GM15510 (cell line): ENCODE results near the gene PLVAP.

Experiments used
- POLR2A ChIP-seq: IDR thresholded peaks from 3 replicates; pipeline ENCODE4 v1.6.1; 2011; ENCODE audit warnings: borderline replicate concordance; ENCODE audit not compliant: insufficient read length; ENCODE audit errors: extremely low read depth

PLVAP gene

DNA sequence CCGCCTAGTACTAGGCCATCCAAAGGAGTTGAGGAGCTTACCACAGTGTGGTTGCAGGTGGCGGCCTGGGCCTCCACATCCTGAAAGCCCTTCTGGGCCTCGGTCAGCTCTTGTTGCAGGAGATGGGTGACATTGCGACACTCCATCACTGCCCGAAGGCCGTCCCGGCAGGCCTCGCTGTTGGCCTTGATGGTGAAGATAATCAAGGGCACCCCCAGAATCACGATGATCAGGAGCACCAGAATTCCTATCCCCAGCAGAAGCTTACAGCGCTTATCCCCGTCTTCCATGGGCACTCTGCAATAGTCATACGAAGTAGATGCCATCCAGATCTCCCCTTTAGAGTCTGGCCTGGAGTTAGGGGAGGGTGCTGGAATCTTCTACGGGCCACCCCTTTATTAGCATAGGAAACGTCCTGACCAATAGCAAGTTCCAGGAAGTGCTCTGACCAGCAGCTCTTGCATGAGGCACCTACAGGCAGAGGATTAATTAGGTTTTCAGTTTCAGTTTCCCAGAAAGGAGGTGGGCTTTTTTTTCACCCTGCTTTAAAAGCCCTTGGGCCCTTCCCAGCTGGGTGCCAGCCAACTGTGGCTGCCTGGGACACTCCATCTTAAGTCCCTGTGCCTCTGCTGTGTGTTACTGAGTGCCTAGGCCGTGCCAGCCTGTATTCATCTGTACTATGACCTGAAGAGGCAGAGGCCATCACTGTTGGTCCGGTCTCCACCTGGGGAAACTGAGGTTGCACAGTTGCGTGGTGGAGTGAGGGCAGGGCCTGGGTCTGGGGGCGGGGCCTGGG lies 28.3 kb upstream of the PLVAP start, which contains the start of gene BST2:
Gene BST2 (minus strand): TSS at position 381 of the 796 bp plus-strand sequence. CDS start 55 bp downstream, at position 326.
- peak; percentile 75 for TF ChIP-seq POLR2A

GRCh38 chr19:17404621-17405249 lies 27.6 kb upstream of the PLVAP start:
- no peak for TF ChIP-seq POLR2A

- TF ChIP-seq POLR2A = no peak
Measured at GRCh38 chr19:17404015-17404414, 26.9 kb upstream of the PLVAP start.

DNA sequence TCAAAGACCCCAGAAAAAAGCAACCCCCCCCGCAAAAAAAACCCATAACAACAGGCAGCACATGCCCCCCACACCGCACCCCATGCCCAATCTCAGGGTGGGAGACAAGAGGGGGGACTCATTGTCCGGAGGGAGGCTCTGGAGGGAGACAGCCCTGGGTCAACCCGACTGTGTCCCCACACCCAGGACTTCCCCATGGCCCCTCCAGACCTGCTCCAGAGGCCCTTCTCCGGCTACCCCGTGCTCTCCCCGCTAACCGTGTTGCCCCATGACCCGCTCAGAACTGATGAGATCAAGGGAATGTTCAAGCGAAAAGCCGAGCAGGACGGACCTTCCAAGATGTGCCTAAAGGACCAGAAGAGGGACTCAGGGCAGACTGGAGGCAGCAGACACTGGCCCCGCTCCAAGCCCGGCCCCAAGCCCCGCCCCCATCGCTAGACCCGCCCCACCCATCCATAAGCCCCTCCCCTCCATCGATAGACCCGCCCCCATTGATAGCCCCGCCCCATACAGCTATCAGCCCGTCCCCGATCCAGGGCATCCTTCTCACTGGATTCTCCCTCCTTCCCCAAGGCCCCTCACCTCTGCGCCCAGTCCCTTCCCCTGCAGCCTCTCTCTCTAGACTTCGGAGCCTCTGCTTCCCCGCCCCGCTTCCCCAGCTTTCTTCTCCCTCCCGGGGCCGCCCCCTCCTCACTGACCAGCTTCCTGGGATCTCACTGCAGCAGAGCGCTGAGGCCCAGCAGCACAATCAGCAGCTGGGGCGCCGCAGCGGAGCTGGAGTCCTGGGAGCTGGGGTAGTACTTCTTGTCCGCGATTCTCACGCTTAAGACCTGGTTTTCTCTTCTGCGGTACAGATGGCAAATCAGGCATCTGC lies 26.1 kb upstream of the PLVAP start:
- TF ChIP-seq POLR2A = no peak

- TF ChIP-seq POLR2A = no peak
Measured at GRCh38 chr19:17401628-17402027, 24.5 kb upstream of the PLVAP start.

DNA sequence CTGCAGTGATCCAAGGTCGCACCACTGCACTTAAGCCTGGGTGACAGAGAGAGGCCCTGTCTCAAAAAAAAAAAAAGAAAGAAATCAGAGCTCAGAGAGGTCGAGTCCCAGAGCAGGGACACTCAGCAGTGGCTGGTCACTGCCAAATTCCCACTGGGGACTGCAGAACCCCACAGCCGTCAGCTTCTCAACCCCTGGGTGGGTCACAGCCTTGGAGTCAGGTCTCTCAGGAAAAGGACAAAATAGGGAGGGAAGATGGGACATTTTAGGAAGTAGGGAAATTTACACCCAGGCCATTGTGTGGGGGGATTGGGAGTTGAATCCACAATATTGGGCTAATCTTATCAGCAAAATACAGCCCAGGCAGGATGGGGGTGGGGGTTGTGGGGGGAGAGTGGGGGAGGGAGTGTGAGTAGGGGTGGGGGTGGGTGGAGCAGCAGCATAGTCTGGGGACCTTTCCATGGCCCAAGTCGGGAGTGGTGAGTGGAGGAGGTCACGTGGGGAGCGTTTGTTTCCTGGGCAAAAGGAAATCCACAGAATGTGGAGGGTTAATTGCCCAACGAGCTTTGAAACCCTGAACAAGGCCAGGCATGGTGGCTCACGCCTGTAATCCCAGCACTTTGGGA lies 21.9 kb upstream of the PLVAP start:
- no peak for TF ChIP-seq POLR2A

GRCh38 chr19:17394891-17395415 lies 17.8 kb upstream of the PLVAP start:
- peak; percentile 18 for TF ChIP-seq POLR2A

GRCh38 chr19:17393914-17394313 lies 16.8 kb upstream of the PLVAP start, which contains the start of gene CCDC194:
Gene CCDC194, minus strand, starts transcription at chr19:17394196. Its CDS starts 38 bp downstream, at chr19:17394158.
- peak; percentile 18 for TF ChIP-seq POLR2A

DNA sequence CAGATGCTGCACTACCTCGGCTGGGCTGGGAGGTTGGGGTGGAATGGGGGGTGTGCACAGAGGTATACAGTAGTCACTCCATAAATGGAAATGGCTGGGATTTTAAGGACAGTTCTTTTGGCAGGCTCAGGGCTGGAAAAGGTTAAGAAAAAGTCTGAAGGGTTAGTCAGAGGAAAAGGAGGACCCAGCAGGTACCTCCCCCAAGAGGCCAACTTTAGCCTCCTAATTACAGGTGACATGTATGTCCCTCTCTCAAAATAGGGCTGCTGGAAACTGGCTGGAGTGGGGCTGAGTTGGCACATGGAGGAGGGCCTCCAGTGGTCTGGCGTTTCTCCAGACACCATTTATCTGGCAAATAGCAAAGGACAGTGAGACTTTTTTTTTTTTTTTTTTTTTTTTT lies 15.9 kb upstream of the PLVAP start:
- TF ChIP-seq POLR2A = no peak

DNA sequence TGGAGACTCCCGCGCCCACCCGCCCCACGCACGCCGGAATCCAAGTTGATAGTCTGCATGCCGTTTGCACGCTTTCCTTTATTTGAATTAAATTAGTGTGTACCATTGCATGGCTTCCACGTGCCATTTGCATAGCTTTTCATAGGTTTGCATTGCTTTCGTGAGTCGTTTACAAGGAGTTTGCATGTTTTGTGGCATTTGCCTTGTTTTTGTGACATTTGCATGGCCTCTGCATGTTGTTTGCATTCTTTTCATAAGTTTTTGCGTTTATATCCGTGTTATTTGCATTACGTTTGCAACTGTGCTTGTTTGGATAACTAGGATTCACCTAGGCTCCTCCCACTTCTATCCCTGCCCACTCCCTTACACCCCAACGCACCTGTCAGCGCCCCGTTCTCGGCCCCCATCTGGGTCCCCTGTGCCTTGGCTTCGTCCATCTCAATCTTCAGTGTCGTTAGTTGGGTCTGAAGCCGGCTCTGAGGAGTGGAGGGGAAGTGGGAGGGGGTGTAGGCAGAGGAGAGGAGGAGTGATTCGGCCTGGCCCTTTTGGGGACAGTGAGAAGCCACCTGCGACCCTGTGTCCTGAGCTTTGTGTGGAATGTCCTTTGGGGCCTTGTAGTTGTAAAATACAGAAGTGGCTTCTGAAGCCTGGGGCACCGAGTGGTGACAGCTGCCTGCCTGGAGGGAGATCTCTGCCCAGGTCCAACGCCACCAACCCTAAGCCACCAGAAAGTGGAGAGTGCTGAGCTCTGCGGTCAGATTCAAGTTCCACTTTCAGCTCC lies 14.4 kb upstream of the PLVAP start:
- TF ChIP-seq POLR2A = no peak

GRCh38 chr19:17390665-17391370 lies 13.7 kb upstream of the PLVAP start:
- peak; percentile 44 for TF ChIP-seq POLR2A

DNA sequence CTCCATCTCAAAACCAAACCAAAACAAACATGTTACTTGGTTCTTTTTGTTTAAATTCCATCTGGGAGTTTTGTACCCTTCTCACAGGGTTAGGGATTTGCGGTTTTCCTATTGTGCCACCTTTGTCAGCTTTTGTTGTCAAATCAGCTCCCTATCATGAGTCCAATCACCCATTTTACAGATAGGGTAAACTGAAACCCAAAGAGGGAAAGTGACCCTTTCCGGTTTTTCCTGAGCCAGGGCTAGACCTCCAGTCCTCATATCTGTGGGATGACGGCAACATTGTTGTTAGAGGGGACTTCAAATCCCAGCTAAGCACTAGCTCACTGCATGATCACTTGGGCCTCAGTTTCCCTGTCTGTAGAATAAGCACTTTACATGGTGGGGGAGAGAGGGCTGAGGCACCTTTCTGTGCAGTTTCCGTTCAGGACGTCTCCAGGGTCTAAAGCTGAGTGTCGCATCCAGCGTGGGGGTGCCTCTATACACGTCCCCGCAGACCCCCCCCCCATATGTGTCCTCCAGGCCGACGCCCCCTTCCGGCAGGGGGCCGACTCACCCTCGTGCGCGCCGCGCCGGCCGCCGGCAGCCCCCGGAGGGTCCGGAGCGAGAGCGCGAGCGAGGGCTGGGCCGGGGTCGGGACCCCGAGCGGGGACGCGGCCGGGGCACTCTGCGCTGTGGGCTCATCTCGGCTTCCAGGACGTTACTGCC lies 13.0 kb upstream of the PLVAP start:
- TF ChIP-seq POLR2A = no peak

DNA sequence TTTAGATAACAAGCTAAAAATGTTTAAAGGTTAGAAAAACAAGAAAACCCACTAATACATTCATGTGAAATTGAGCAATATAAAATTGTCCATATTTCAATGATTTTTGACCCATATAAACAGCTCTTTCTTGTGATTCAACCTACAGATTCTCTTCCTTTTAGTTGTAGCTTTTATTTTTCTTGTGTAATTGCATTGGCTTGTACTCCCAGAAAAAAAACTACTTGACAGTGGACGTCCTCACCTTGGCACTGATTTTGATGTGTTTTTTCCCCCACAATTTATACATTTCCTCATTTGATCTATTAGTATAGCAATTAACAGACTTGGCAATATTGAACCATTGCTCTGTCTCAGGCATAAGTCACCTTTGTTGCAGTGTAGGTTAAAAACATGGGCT lies 12.1 kb upstream of the PLVAP start:
- TF ChIP-seq POLR2A = no peak
